MCF 10A (cell line): ENCODE measurements around the gene MUC4. TPM values are rescaled to one million over a fixed set of nuclear protein-coding genes. Genes with fewer than 3 reads are reported as not detected.

Source experiments
- BruUV-seq: library from RNA; stranded (reverse); fragments of 400-500 nt; replicated peaks from 2 replicates; lab custom pipeline; 2021; lab: Mats Ljungman, UMichigan
- CTCF ChIA-PET: fragments of 300-600 bp; sonication (Branson Sonifier 250); formaldehyde crosslinking; extraction: SDS; loops from one replicate; lab custom pipeline; 2021; ENCODE audit warnings: antibody characterized with exemption, inconsistent platforms; lab: Yijun Ruan, JAX
- POLR2A ChIA-PET: fragments of 300-600, 350-650 bp; sonication (Branson Sonifier 250); formaldehyde crosslinking; extraction: SDS; loops from one replicate; lab custom pipeline; 2020; ENCODE audit warnings: antibody characterized with exemption, inconsistent platforms; lab: Yijun Ruan, JAX
- DNase-seq: peaks from one replicate; pipeline ENCODE4 v3.0.0-alpha.2; 2018; ENCODE audit not compliant: unreplicated experiment
- H3K27ac Mint-ChIP-seq: one replicate; pipeline ENCODE4 v1.8.0; 2022; ENCODE audit warnings: mild to moderate bottlenecking, low read depth, mixed read lengths; ENCODE audit not compliant: unreplicated experiment
- H3K27me3 Mint-ChIP-seq: one replicate; pipeline ENCODE4 v1.8.0; 2022; ENCODE audit warnings: mixed read lengths; ENCODE audit not compliant: insufficient read depth, unreplicated experiment
- H3K36me3 Mint-ChIP-seq: one replicate; pipeline ENCODE4 v1.8.0; 2022; ENCODE audit warnings: mild to moderate bottlenecking, moderate library complexity, mixed read lengths; ENCODE audit not compliant: insufficient read depth, unreplicated experiment
- H3K4me1 Mint-ChIP-seq: one replicate; pipeline ENCODE4 v1.8.0; 2022; ENCODE audit warnings: mixed read lengths; ENCODE audit not compliant: insufficient read depth, unreplicated experiment
- H3K4me3 Mint-ChIP-seq: one replicate; pipeline ENCODE4 v1.8.0; 2022; ENCODE audit warnings: mild to moderate bottlenecking, moderate library complexity, mixed read lengths; ENCODE audit not compliant: unreplicated experiment
- H3K9me3 Mint-ChIP-seq: one replicate; pipeline ENCODE4 v1.8.0; 2022; ENCODE audit warnings: mixed read lengths; ENCODE audit not compliant: unreplicated experiment
- intact Hi-C: fragments of 100-400 bp; cut with micrococcal nuclease; formaldehyde crosslinking; loops from 2 replicates; pipeline ENCODE4 v1.14.1; 2022
- total RNA-seq: library from RNA; stranded (reverse); gene quantifications from 2 replicates; pipeline ENCODE4 v1.2.3, GENCODE V29; 2022
- TF ChIP-seq, protein P1 (sequence below): fragments of 200-600 bp; IDR thresholded peaks from one replicate; pipeline ENCODE4 v1.8.0; 2022; ENCODE audit warnings: antibody characterized with exemption, mild to moderate bottlenecking; ENCODE audit not compliant: unreplicated experiment

The MUC4 gene
- total RNA-seq, 1 experiment from 2014 or later = not detected

DNA sequence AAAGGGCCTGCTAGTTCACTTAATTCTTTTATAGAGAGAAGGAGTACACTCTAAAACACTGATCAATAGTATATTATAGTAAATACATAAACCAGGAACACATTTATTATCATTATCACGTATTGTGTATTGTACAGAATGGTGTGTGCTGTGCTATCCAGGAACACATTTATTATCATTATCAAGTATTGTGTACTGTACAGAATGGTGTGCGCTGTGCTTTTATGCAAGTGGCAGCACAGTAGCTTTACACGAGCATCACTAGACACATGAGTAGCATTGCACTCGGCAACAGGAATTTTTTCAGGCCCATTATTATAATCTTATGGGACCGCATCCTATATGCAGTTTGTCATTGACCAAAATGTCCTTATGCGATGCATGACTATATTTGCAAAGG lies 111.9 kb downstream of the MUC4 start:
- no peaks in the 10 kb centered on the region for H3K27me3 Mint-ChIP-seq
- H3K36me3 Mint-ChIP-seq = peaks cover 13% of the 10 kb centered on the region
- H3K4me1 Mint-ChIP-seq = peaks cover 15% of the 10 kb centered on the region
- H3K4me3 Mint-ChIP-seq = no peak overlapping the region
- intact Hi-C loops = no loop called here
- CTCF ChIA-PET = no interaction called here
- POLR2A ChIA-PET = no interaction called here
- TF ChIP-seq, protein P1, sequence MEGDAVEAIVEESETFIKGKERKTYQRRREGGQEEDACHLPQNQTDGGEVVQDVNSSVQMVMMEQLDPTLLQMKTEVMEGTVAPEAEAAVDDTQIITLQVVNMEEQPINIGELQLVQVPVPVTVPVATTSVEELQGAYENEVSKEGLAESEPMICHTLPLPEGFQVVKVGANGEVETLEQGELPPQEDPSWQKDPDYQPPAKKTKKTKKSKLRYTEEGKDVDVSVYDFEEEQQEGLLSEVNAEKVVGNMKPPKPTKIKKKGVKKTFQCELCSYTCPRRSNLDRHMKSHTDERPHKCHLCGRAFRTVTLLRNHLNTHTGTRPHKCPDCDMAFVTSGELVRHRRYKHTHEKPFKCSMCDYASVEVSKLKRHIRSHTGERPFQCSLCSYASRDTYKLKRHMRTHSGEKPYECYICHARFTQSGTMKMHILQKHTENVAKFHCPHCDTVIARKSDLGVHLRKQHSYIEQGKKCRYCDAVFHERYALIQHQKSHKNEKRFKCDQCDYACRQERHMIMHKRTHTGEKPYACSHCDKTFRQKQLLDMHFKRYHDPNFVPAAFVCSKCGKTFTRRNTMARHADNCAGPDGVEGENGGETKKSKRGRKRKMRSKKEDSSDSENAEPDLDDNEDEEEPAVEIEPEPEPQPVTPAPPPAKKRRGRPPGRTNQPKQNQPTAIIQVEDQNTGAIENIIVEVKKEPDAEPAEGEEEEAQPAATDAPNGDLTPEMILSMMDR = no peak
- BruUV-seq = no TSS peak
- H3K9me3 Mint-ChIP-seq = no peaks in the 10 kb centered on the region
- H3K27ac Mint-ChIP-seq = no peak overlapping the region
- no peak for DNase-seq

DNA sequence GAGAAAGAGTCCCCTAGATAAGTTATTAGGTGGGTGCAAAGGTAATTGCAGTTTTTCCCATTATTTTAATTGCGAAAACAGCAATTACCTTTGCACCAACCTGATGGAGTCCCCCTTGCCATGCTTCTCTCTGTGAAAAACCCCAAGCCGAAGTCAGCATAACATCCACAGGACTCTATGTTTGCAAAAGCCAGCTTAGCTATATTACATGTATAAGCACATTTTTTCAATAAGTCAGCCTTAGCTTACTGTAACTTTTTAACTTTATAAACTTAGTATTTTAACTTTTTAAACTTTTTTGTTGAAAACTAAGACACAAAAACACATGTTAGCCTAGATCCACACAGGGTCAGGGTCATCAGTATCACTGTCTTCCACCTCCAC lies 112.3 kb downstream of the MUC4 start:
- intact Hi-C loops = no loop called here
- ChIA-PET POLR2A (no interaction called here), CTCF (no interaction called here)
- peaks cover 15% of the 10 kb centered on the region for H3K4me1 Mint-ChIP-seq
- BruUV-seq = no TSS peak
- H3K4me3 Mint-ChIP-seq = no peak overlapping the region
- no peaks in the 10 kb centered on the region for H3K27me3 Mint-ChIP-seq
- TF ChIP-seq, protein P1 = no peak
- H3K9me3 Mint-ChIP-seq = no peaks in the 10 kb centered on the region
- H3K36me3 Mint-ChIP-seq = peaks cover 13% of the 10 kb centered on the region
- DNase-seq = no peak
- no peak overlapping the region for H3K27ac Mint-ChIP-seq

DNA sequence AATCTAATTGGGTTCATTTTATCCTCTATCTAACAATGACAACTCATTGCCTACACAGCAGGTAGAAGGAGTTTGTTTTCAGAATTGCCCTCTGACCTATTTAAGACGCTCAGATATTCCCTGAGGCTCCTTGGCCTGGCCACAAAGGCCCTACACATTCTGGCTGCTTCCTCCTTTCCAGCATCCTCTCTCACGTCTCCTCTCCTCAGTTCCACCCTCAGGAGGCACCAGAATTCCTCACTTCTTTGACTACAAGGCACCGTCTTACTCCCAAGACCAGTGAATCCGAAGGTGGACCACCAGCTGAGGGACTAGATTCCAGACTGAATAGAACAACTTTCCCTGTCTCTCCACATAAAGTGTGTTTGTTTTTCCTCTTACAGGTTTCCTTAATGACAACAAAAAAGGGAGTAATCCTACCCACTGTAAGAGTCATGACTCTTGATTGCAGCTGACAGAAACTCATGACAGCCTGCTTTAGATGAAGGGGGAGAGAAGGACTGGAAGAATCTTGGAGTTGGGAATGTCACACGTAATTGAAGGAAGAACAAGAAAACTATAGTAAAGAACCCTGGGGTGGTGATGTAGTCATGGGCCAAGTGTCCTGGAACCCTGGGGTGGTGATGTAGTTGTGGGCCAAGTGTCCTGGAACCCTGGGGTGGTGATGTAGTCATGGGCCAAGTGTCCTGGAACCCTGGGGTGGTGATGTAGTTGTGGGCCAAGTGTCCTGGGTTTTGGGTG lies 112.9 kb downstream of the MUC4 start:
- no peak overlapping the region for H3K4me3 Mint-ChIP-seq
- H3K36me3 Mint-ChIP-seq = peaks cover 16% of the 10 kb centered on the region
- no peak for DNase-seq
- TF ChIP-seq, protein P1 = no peak
- CTCF ChIA-PET = interaction anchor here (0.7 kb wide), 1 partner anchor 292 kb away, joined by 3 read pairs; no protein-coding TSS in a partner anchor
- no peaks in the 10 kb centered on the region for H3K27me3 Mint-ChIP-seq
- H3K27ac Mint-ChIP-seq = no peak overlapping the region
- H3K9me3 Mint-ChIP-seq = no peaks in the 10 kb centered on the region
- BruUV-seq = no TSS peak
- POLR2A ChIA-PET = interaction anchor here (0.6 kb wide), 1 partner anchor 1432 kb away, joined by 3 read pairs; no protein-coding TSS in a partner anchor
- intact Hi-C loops = no loop called here
- peaks cover 15% of the 10 kb centered on the region for H3K4me1 Mint-ChIP-seq

DNA sequence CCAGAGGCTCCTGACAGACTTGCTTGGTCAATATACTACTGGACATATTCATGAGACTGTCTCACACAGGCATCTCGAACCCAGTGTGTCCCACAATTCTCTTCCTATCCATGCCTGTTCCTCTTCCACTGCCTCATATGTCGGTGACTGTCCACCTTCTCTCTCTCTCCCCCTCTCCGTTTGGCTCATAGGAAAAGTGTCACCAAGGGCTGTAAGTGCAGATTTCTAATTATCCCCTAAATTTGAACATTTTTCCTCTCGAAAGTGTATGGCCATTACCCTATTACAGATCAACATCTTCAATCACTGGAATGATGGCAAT lies 113.4 kb downstream of the MUC4 start:
- Mint-ChIP-seq H3K9me3 (no peaks in the 10 kb centered on the region), H3K27ac (no peak overlapping the region), H3K36me3 (peaks cover 22% of the 10 kb centered on the region), H3K4me1 (peaks cover 15% of the 10 kb centered on the region), H3K27me3 (no peaks in the 10 kb centered on the region), H3K4me3 (no peak overlapping the region)
- no TSS peak for BruUV-seq
- CTCF ChIA-PET = interaction anchor here (0.7 to 1.0 kb wide), 2 partner anchors 144 to 291 kb away, joined by 3 to 5 read pairs; no protein-coding TSS in a partner anchor
- TF ChIP-seq, protein P1 = no peak
- POLR2A ChIA-PET = interaction anchor here (0.6 kb wide), 1 partner anchor 1431 kb away, joined by 3 read pairs; no protein-coding TSS in a partner anchor
- no peak for DNase-seq
- intact Hi-C loops = no loop called here
